Thyroid gland (tissue), 4 donors: ENCODE measurements around the gene PAM16. TPM values are rescaled to one million over a fixed set of nuclear protein-coding genes. Genes with fewer than 3 reads are reported as not detected.

Experiments
- DNase-seq, 2 donors: peaks; one replicate each; pipeline ENCODE4 v3.0.0-alpha.2; 2019
- H3K27ac ChIP-seq, 3 donors: fragments of 200-600 bp; sonication (generic); 1 replicate in 2 of 3; 2 replicates in 1 of 3; pipeline ENCODE4 v1.5.1; 2016 to 2019; ENCODE audit warnings: mild to moderate bottlenecking in 1 of 3, moderate library complexity in 1 of 3
- H3K27me3 ChIP-seq: fragments of 200-600 bp; sonication (generic); one replicate; pipeline ENCODE4 v1.5.1; 2019
- H3K36me3 ChIP-seq, 2 donors: fragments of 200-600 bp; sonication (generic); one replicate each; pipeline ENCODE4 v1.5.1; 2016 to 2019
- H3K4me1 ChIP-seq, 2 donors: fragments of 200-600 bp; sonication (generic); one replicate each; pipeline ENCODE4 v1.5.1; 2017 to 2019
- H3K4me3 ChIP-seq, 3 donors: fragments of 200-600 bp; sonication (generic); replicated peaks in 1 of 3; 1 replicate in 2 of 3; 2 replicates in 1 of 3; pipeline ENCODE4 v1.5.1; 2016; ENCODE audit warnings: mild to moderate bottlenecking in 1 of 3
- H3K9me3 ChIP-seq: fragments of 200-600 bp; sonication (generic); one replicate; pipeline ENCODE4 v1.5.1; 2017
- CTCF ChIP-seq, 6 experiments: fragments of 200-600 bp in 3 of 6; fragments of 450-650 bp in 3 of 6; sonication (generic) in 3 of 6; IDR thresholded peaks; one replicate each; pipeline ENCODE4 v1.5.1; 2016 to 2019; ENCODE audit warnings: antibody characterized with exemption in 6 of 6, mild to moderate bottlenecking in 2 of 6, inconsistent platforms in 1 of 6, moderate library complexity in 1 of 6
- POLR2A ChIP-seq, 2 donors: fragments of 450-650 bp; IDR thresholded peaks; one replicate each; pipeline ENCODE4 v1.6.1; 2017; ENCODE audit warnings: antibody characterized with exemption in 2 of 2, mild to moderate bottlenecking in 2 of 2, moderate library complexity in 1 of 2
- WGBS, 2 donors: methylation state at CpG; one replicate each; pipeline ENCODE4 v1.1.5; 2017; 5-methylcytosine and 5-hydroxymethylcytosine counted together
- intact Hi-C: fragments of 100-400 bp; cut with DNase I; formaldehyde crosslinking; loops from one replicate; pipeline ENCODE4 v1.15.1; 2023
- total RNA-seq, 4 donors: library from RNA; depleted of rRNA; stranded (reverse); fragments of >200 nt; gene quantifications; one replicate each; pipeline ENCODE4 v1.2.3, GENCODE V29; 2016

PAM16 gene
- total RNA-seq, 4 donors from 2014 or later = 5.6 to 60.2 (median 27.3) TPM

- TF ChIP-seq CTCF (IDR thresholded peaks at IDR 0.05) (no peak), POLR2A (IDR thresholded peaks at IDR 0.05) (no peak)
- H3K27me3 ChIP-seq = no peaks in the 10 kb centered on the region
- H3K4me3 ChIP-seq = no peak overlapping the region
- no peaks in the 10 kb centered on the region for H3K9me3 ChIP-seq
- H3K4me1 ChIP-seq = peaks cover 9 to 18% of the 10 kb centered on the region in 2 donors
- H3K36me3 ChIP-seq = no peaks in the 10 kb centered on the region
- WGBS, 2 donors = 88 to 91% methylated on average over 18 to 20 of the region's 20 CpGs
- no peak overlapping the region for H3K27ac ChIP-seq
- no peak for DNase-seq
- intact Hi-C loops = no loop called here
Measured at GRCh38 chr16:4354512-4355409, 3.6 kb upstream of the PAM16 start.

GRCh38 chr16:4353675-4354074, 2.6 kb upstream of the PAM16 start:
- WGBS, 2 donors = 89% methylated on average over 4 of the region's 4 CpGs
- no peaks in the 10 kb centered on the region for H3K27me3 ChIP-seq
- H3K27ac ChIP-seq = no peak overlapping the region
- H3K36me3 ChIP-seq = no peaks in the 10 kb centered on the region
- DNase-seq = no peak
- H3K4me1 ChIP-seq = peaks cover 9 to 17% of the 10 kb centered on the region in 2 donors
- no peak overlapping the region for H3K4me3 ChIP-seq
- no peaks in the 10 kb centered on the region for H3K9me3 ChIP-seq
- no peak for TF ChIP-seq POLR2A (IDR thresholded peaks at IDR 0.05)
- TF ChIP-seq CTCF (IDR thresholded peaks at IDR 0.05) = no peak
- intact Hi-C loops = no loop called here

DNA sequence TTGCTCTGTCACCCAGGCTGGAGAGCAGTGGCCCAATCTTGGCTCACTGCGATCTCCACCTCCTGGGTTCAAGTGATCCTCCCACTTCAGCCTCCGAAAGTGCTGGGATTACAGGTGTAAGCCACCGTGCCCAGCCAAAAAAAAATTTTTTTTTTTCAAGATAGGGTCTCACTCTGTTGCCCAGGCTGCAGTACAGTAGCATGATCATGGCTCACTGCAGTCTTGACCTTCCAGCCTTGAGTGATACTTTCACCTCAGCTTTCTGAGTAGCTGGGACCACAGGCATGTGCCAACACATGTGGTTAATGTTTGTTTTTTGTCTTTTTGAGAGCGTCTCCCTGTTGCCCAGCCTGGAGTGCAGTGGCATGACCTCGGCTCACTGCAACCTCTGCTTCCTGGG, 1.7 kb upstream of the PAM16 start:
- intact Hi-C loops = no loop called here
- Histone ChIP-seq H3K27me3 (no peaks in the 10 kb centered on the region), H3K4me3 (no peak overlapping the region), H3K9me3 (no peaks in the 10 kb centered on the region), H3K36me3 (no peaks in the 10 kb centered on the region), H3K4me1 (peaks cover 9 to 17% of the 10 kb centered on the region in 2 donors), H3K27ac (no peak overlapping the region)
- WGBS, 2 donors = 85 to 90% methylated on average over 5 of the region's 5 CpGs
- DNase-seq = no peak
- TF ChIP-seq CTCF (IDR thresholded peaks at IDR 0.05) = no peak
- TF ChIP-seq POLR2A (IDR thresholded peaks at IDR 0.05) = no peak

DNA sequence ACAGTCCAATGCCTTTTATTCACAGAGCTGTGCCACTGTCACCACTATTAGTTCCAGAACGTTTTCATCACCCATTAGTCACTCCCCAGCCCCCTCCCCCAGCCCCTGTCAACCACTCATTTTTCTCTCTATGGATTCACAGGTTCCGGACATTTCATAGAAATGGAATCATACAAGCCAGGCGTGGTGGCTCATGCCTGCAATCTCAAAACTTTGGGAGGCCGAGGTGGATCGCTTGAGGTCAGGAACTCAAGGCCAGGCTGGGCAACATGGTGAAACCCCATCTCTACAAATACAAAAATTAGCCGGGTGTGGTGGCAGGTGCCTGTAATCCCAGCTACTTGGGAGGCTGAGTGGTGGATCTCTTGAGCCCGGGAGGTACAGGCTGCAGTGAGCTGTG, 759 bp upstream of the PAM16 start:
- intact Hi-C loops = no loop called here
- Histone ChIP-seq H3K27me3 (no peaks in the 10 kb centered on the region), H3K4me3 (no peak overlapping the region), H3K36me3 (no peaks in the 10 kb centered on the region), H3K9me3 (no peaks in the 10 kb centered on the region), H3K4me1 (peaks cover 9 to 17% of the 10 kb centered on the region in 2 donors), H3K27ac (no peak overlapping the region)
- no peak for DNase-seq
- TF ChIP-seq POLR2A (IDR thresholded peaks at IDR 0.05) = no peak
- TF ChIP-seq CTCF (IDR thresholded peaks at IDR 0.05) = no peak
- WGBS, 2 donors = 81 to 82% methylated on average over 7 of the region's 7 CpGs

DNA sequence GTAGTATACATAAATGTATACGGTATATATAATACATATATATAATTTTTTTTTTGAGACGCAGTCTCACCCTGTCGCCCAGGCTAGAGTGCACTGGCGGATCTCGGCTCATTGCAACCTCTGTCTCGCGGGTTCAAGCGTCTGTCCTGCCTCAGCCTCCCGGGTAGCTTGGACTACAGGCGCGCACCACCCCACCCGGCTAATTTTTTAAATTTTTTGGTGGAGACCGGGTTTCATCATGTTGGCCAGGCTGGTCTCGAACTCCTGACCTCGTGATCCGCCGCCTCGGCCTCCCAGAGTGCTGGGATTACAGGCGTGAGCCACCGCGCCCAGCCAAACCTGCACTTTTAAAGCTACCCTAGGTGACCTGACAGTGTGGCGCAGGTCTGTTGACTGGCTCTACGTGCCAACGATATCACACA, 745 bp downstream of the PAM16 start:
- Histone ChIP-seq H3K27ac (peak overlapping the region in 2 of 3 donors; percentile 43 to 69), H3K27me3 (no peaks in the 10 kb centered on the region), H3K36me3 (no peaks in the 10 kb centered on the region), H3K4me1 (peaks cover 9 to 19% of the 10 kb centered on the region in 2 donors), H3K9me3 (no peaks in the 10 kb centered on the region), H3K4me3 (peak overlapping the region; percentile 14 to 88 (median 68))
- TF ChIP-seq POLR2A (IDR thresholded peaks at IDR 0.05) (no peak), CTCF (IDR thresholded peaks at IDR 0.05) (no peak)
- 38 to 39% methylated on average over 19 to 21 of the region's 24 CpGs for WGBS, 2 donors
- DNase-seq = no peak
- intact Hi-C loops = no loop called here
